OCI-LY1 (cell line): Measurements from ENCODE around the gene P3H2.

Experiments used
- EZH2 ChIP-seq: fragments of 200-600 bp; sonication (generic), shearing (Covaris generic); IDR thresholded peaks from 2 replicates; pipeline ENCODE4 v1.8.0; 2017; ENCODE audit warnings: borderline replicate concordance, mixed run types, mild to moderate bottlenecking, antibody characterized with exemption, low read length, moderate library complexity, mixed read lengths
- TF ChIP-seq, protein P1 (sequence below): fragments of 200-600 bp; sonication (generic), shearing (Covaris generic); IDR thresholded peaks from 2 replicates; pipeline ENCODE4 v1.5.1; 2017; ENCODE audit warnings: mild to moderate bottlenecking, antibody characterized with exemption, low read length, moderate library complexity, mixed read lengths

- TF ChIP-seq, protein P1, sequence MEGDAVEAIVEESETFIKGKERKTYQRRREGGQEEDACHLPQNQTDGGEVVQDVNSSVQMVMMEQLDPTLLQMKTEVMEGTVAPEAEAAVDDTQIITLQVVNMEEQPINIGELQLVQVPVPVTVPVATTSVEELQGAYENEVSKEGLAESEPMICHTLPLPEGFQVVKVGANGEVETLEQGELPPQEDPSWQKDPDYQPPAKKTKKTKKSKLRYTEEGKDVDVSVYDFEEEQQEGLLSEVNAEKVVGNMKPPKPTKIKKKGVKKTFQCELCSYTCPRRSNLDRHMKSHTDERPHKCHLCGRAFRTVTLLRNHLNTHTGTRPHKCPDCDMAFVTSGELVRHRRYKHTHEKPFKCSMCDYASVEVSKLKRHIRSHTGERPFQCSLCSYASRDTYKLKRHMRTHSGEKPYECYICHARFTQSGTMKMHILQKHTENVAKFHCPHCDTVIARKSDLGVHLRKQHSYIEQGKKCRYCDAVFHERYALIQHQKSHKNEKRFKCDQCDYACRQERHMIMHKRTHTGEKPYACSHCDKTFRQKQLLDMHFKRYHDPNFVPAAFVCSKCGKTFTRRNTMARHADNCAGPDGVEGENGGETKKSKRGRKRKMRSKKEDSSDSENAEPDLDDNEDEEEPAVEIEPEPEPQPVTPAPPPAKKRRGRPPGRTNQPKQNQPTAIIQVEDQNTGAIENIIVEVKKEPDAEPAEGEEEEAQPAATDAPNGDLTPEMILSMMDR, result no peak
- TF ChIP-seq EZH2, result no peak
Observed at GRCh38 chr3:190084983-190085382, 35.7 kb downstream of the P3H2 start.
